Measurements from ENCODE around the gene HSPA12B.

HSPA12B gene

GRCh38 chr20:3704087-3704486, 28.4 kb upstream of the HSPA12B start:
- no peak for DNase-seq (ENCODE audit: low read depth in 2 of 2, low spot score in 1 of 2)

- DNase-seq (ENCODE audit: low read depth in 2 of 2, low spot score in 1 of 2) = no peak
These were observed 27.0 kb upstream of the HSPA12B start for GRCh38 chr20:3705491-3705969.

GRCh38 chr20:3705970-3706739, 26.3 kb upstream of the HSPA12B start:
- no peak for DNase-seq (ENCODE audit: low read depth in 2 of 2, low spot score in 1 of 2)

GRCh38 chr20:3706774-3707507, 25.5 kb upstream of the HSPA12B start:
- no peak for DNase-seq (ENCODE audit: low read depth in 2 of 2, low spot score in 1 of 2)

- DNase-seq (ENCODE audit: low read depth in 2 of 2, low spot score in 1 of 2) = no peak
These were observed 25.0 kb upstream of the HSPA12B start for GRCh38 chr20:3707508-3707899.

- DNase-seq (ENCODE audit: low read depth in 2 of 2, low spot score in 1 of 2) = no peak
These were observed 22.4 kb upstream of the HSPA12B start for GRCh38 chr20:3710011-3710466.

GRCh38 chr20:3710703-3711483, 21.6 kb upstream of the HSPA12B start:
- DNase-seq (ENCODE audit: low read depth in 2 of 2, low spot score in 1 of 2) = peak; percentile 29 to 53

- no peak for DNase-seq (ENCODE audit: low read depth in 2 of 2, low spot score in 1 of 2)
These were observed 21.0 kb upstream of the HSPA12B start for GRCh38 chr20:3711484-3711941.

GRCh38 chr20:3712279-3712873, 20.1 kb upstream of the HSPA12B start, which contains the start of gene SIGLEC1:
Gene SIGLEC1, minus strand, starts transcription at chr20:3712600. Its CDS starts 5,472 bp downstream, at chr20:3707128.
- no peak for DNase-seq (ENCODE audit: low read depth in 2 of 2, low spot score in 1 of 2)

- DNase-seq (ENCODE audit: low read depth in 2 of 2, low spot score in 1 of 2) = no peak
These were observed 18.4 kb upstream of the HSPA12B start for GRCh38 chr20:3714092-3714491.

GRCh38 chr20:3716195-3716834, 16.2 kb upstream of the HSPA12B start:
- no peak for DNase-seq (ENCODE audit: low read depth in 2 of 2, low spot score in 1 of 2)

GRCh38 chr20:3719046-3719445, 13.4 kb upstream of the HSPA12B start:
- no peak for DNase-seq (ENCODE audit: low read depth in 2 of 2, low spot score in 1 of 2)

GRCh38 chr20:3720068-3720467, 12.4 kb upstream of the HSPA12B start:
- DNase-seq (ENCODE audit: low read depth in 2 of 2, low spot score in 1 of 2) = no peak

GRCh38 chr20:3720626-3721025, 11.9 kb upstream of the HSPA12B start:
- DNase-seq (ENCODE audit: low read depth in 2 of 2, low spot score in 1 of 2) = no peak

GRCh38 chr20:3721912-3722311, 10.6 kb upstream of the HSPA12B start:
- DNase-seq (ENCODE audit: low read depth in 2 of 2, low spot score in 1 of 2) = no peak

GRCh38 chr20:3723284-3723683, 9.2 kb upstream of the HSPA12B start:
- no peak for DNase-seq (ENCODE audit: low read depth in 2 of 2, low spot score in 1 of 2)

GRCh38 chr20:3724356-3724755, 8.1 kb upstream of the HSPA12B start:
- DNase-seq (ENCODE audit: low read depth in 2 of 2, low spot score in 1 of 2) = no peak

- DNase-seq (ENCODE audit: low read depth in 2 of 2, low spot score in 1 of 2) = no peak
These were observed 5.0 kb upstream of the HSPA12B start for GRCh38 chr20:3727401-3728021.

- no peak for DNase-seq (ENCODE audit: low read depth in 2 of 2, low spot score in 1 of 2)
These were observed 4.1 kb upstream of the HSPA12B start for GRCh38 chr20:3728354-3728753.

GRCh38 chr20:3728876-3729275, 3.6 kb upstream of the HSPA12B start:
- no peak for DNase-seq (ENCODE audit: low read depth in 2 of 2, low spot score in 1 of 2)
